Measurements from ENCODE around the gene NEK6. TPM values are rescaled to one million over a fixed set of nuclear protein-coding genes. Genes with fewer than 3 reads are reported as not detected.

Gene NEK6
- total RNA-seq, 1 donor from 2014 or later: 43.9 TPM

GRCh38 chr9:124333203-124333579 is 75.4 kb downstream of the NEK6 start:
- H3K4me3 Mint-ChIP-seq (ENCODE audit: unreplicated experiment): peak overlapping the region; percentile 25
- peaks cover 7% of the 10 kb centered on the region for H3K27me3 Mint-ChIP-seq (ENCODE audit: unreplicated experiment)
- peaks cover 21% of the 10 kb centered on the region for H3K36me3 Mint-ChIP-seq (ENCODE audit: low read depth, unreplicated experiment)
- H3K27ac Mint-ChIP-seq (ENCODE audit: unreplicated experiment): no peak overlapping the region
- no peak for DNase-seq (ENCODE audit: low spot score)
- no peaks in the 10 kb centered on the region for H3K9me3 Mint-ChIP-seq (ENCODE audit: unreplicated experiment)
- no peak for TF ChIP-seq CTCF (IDR thresholded peaks at IDR 0.05; ENCODE audit: unreplicated experiment)
- H3K4me1 Mint-ChIP-seq (ENCODE audit: unreplicated experiment): peaks cover 3% of the 10 kb centered on the region

- H3K27me3 Mint-ChIP-seq (ENCODE audit: unreplicated experiment): peaks cover 11% of the 10 kb centered on the region
- no peak for DNase-seq (ENCODE audit: low spot score)
- no peak overlapping the region for H3K27ac Mint-ChIP-seq (ENCODE audit: unreplicated experiment)
- H3K36me3 Mint-ChIP-seq (ENCODE audit: low read depth, unreplicated experiment): peaks cover 26% of the 10 kb centered on the region
- H3K4me3 Mint-ChIP-seq (ENCODE audit: unreplicated experiment): no peak overlapping the region
- no peaks in the 10 kb centered on the region for H3K4me1 Mint-ChIP-seq (ENCODE audit: unreplicated experiment)
- H3K9me3 Mint-ChIP-seq (ENCODE audit: unreplicated experiment): no peaks in the 10 kb centered on the region
- TF ChIP-seq CTCF (IDR thresholded peaks at IDR 0.05; ENCODE audit: unreplicated experiment): no peak
Observed at GRCh38 chr9:124334568-124335319, 77.0 kb downstream of the NEK6 start.

- H3K4me3 Mint-ChIP-seq (ENCODE audit: unreplicated experiment): no peak overlapping the region
- peaks cover 21% of the 10 kb centered on the region for H3K36me3 Mint-ChIP-seq (ENCODE audit: low read depth, unreplicated experiment)
- peaks cover 9% of the 10 kb centered on the region for H3K27me3 Mint-ChIP-seq (ENCODE audit: unreplicated experiment)
- no peaks in the 10 kb centered on the region for H3K4me1 Mint-ChIP-seq (ENCODE audit: unreplicated experiment)
- DNase-seq (ENCODE audit: low spot score): no peak
- H3K9me3 Mint-ChIP-seq (ENCODE audit: unreplicated experiment): no peaks in the 10 kb centered on the region
- no peak for TF ChIP-seq CTCF (IDR thresholded peaks at IDR 0.05; ENCODE audit: unreplicated experiment)
- H3K27ac Mint-ChIP-seq (ENCODE audit: unreplicated experiment): no peak overlapping the region
Observed at GRCh38 chr9:124335320-124335707, 77.6 kb downstream of the NEK6 start.

DNA sequence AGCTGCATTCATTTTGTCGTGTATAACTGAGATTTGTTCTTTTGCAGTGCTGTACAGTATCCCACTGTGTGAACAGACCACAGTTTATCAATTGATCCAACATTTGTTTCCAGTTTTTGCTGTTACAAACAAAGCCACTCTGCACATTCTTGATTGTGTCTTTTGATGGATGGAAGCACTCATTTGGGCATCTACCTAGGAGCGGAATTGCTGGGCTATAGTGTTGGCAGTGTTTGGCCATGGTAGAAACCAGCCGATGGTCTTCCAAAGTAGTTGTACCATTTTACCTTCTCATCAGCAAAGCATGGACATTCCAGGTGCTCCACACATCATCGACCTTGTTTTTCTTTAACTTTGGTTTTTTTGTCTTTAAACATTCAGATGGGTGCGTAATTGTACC is 79.8 kb downstream of the NEK6 start:
- no peaks in the 10 kb centered on the region for H3K4me1 Mint-ChIP-seq (ENCODE audit: unreplicated experiment)
- no peak overlapping the region for H3K4me3 Mint-ChIP-seq (ENCODE audit: unreplicated experiment)
- no peak for TF ChIP-seq CTCF (IDR thresholded peaks at IDR 0.05; ENCODE audit: unreplicated experiment)
- no peak overlapping the region for H3K27ac Mint-ChIP-seq (ENCODE audit: unreplicated experiment)
- peaks cover 4% of the 10 kb centered on the region for H3K27me3 Mint-ChIP-seq (ENCODE audit: unreplicated experiment)
- DNase-seq (ENCODE audit: low spot score): no peak
- H3K36me3 Mint-ChIP-seq (ENCODE audit: low read depth, unreplicated experiment): peaks cover 21% of the 10 kb centered on the region
- no peaks in the 10 kb centered on the region for H3K9me3 Mint-ChIP-seq (ENCODE audit: unreplicated experiment)

GRCh38 chr9:124339603-124340146 is 81.9 kb downstream of the NEK6 start:
- H3K27ac Mint-ChIP-seq (ENCODE audit: unreplicated experiment): no peak overlapping the region
- peaks cover 16% of the 10 kb centered on the region for H3K36me3 Mint-ChIP-seq (ENCODE audit: low read depth, unreplicated experiment)
- H3K9me3 Mint-ChIP-seq (ENCODE audit: unreplicated experiment): no peaks in the 10 kb centered on the region
- H3K4me1 Mint-ChIP-seq (ENCODE audit: unreplicated experiment): no peaks in the 10 kb centered on the region
- TF ChIP-seq CTCF (IDR thresholded peaks at IDR 0.05; ENCODE audit: unreplicated experiment): no peak
- H3K4me3 Mint-ChIP-seq (ENCODE audit: unreplicated experiment): no peak overlapping the region
- DNase-seq (ENCODE audit: low spot score): no peak
- H3K27me3 Mint-ChIP-seq (ENCODE audit: unreplicated experiment): peaks cover 10% of the 10 kb centered on the region
